Endothelial cell of umbilical vein (primary cell): ENCODE results near the gene FAM222A. TPM values are rescaled to one million over a fixed set of nuclear protein-coding genes. Genes with fewer than 3 reads are reported as not detected.

Source experiments
- BruUV-seq: library from RNA; stranded (reverse); fragments of 400-500 nt; replicated peaks from 2 replicates; lab custom pipeline; 2021; lab: Mats Ljungman, UMichigan
- CTCF ChIA-PET: fragments of 300-600, 350-600 bp; sonication (Branson Sonifier 250); formaldehyde crosslinking; loops from one replicate; lab custom pipeline; 2021; ENCODE audit warnings: antibody characterized with exemption, inconsistent platforms; lab: Charles Lee
- POLR2A ChIA-PET: fragments of 300-600, 350-600 bp; sonication (Branson Sonifier 250); formaldehyde crosslinking; loops from one replicate; lab custom pipeline; 2021; ENCODE audit warnings: antibody characterized with exemption, inconsistent platforms; lab: Charles Lee
- DNase-seq: peaks from one replicate; pipeline ENCODE4 v3.0.0-alpha.2; 2011; ENCODE audit warnings: low read depth, low spot score
- FAIRE-seq: peaks from 2 replicates; lab custom pipeline; 2011; peaks lifted over from hg19 to GRCh38; lab: Jason Lieb, UNC
- H2AFZ ChIP-seq: 2 replicates; pipeline ENCODE4 v1.6.0; 2012; ENCODE audit warnings: low read depth, low read length, control low read depth, inconsistent platforms
- H3K27ac ChIP-seq: 2 replicates; pipeline ENCODE4 v1.5.1; 2011; ENCODE audit warnings: low read depth, mild to moderate bottlenecking, control low read depth, low read length, moderate library complexity; ENCODE audit not compliant: insufficient read depth
- H3K27me3 ChIP-seq, 2 experiments: 2 replicates each; pipeline versions ENCODE4 v1.6.0 to v1.6.1; 2011; ENCODE audit warnings: low read length in 2 of 2, mixed read lengths in 1 of 2; ENCODE audit not compliant: control insufficient read depth in 2 of 2, insufficient read depth in 2 of 2
- H3K36me3 ChIP-seq, 2 experiments: 2 replicates in 1 of 2; 3 replicates in 1 of 2; pipeline ENCODE4 v1.5.1; 2011; ENCODE audit warnings: low read length in 2 of 2, mild to moderate bottlenecking in 1 of 2, moderate library complexity in 1 of 2; ENCODE audit not compliant: control insufficient read depth in 2 of 2, insufficient read depth in 2 of 2; ENCODE audit errors: extremely low read depth in 1 of 2
- H3K4me1 ChIP-seq: 3 replicates; pipeline ENCODE4 v1.5.1; 2011; ENCODE audit warnings: mild to moderate bottlenecking, low read length; ENCODE audit not compliant: control insufficient read depth, insufficient read depth; ENCODE audit errors: extremely low read depth
- H3K4me2 ChIP-seq: 2 replicates; pipeline ENCODE4 v1.6.1; 2011; ENCODE audit warnings: low read length, control low read depth, mixed read lengths; ENCODE audit not compliant: insufficient read depth
- H3K4me3 ChIP-seq, 3 experiments: fragments of 200-600 bp in 1 of 3; sonication (generic), shearing (Covaris generic) in 1 of 3; replicated peaks in 1 of 3; 2 replicates each; pipeline ENCODE4 v1.5.1; 2011 to 2016; ENCODE audit warnings: control low read depth in 3 of 3, low read length in 3 of 3, mild to moderate bottlenecking in 2 of 3, inconsistent platforms in 1 of 3, low read depth in 1 of 3, moderate library complexity in 1 of 3; ENCODE audit not compliant: insufficient read depth in 1 of 3
- H3K79me2 ChIP-seq: 2 replicates; pipeline ENCODE4 v1.6.0; 2012; ENCODE audit warnings: low read length, inconsistent platforms; ENCODE audit not compliant: control insufficient read depth, insufficient read depth
- H3K9ac ChIP-seq: replicated peaks from 2 replicates; pipeline ENCODE3; 2011; ENCODE audit warnings: low read length, control low read depth; ENCODE audit not compliant: insufficient read depth; ENCODE audit errors: extremely low read depth
- H3K9me1 ChIP-seq: replicated peaks from 3 replicates; pipeline ENCODE4 v1.6.0; 2011; ENCODE audit warnings: mild to moderate bottlenecking, low read length; ENCODE audit not compliant: control insufficient read depth, insufficient read depth; ENCODE audit errors: extremely low read depth
- H3K9me3 ChIP-seq: replicated peaks from 2 replicates; pipeline ENCODE4 v1.5.1; 2012; ENCODE audit warnings: low read length, inconsistent platforms; ENCODE audit not compliant: control insufficient read depth, insufficient read depth
- H4K20me1 ChIP-seq: replicated peaks from 2 replicates; pipeline ENCODE3; 2011; ENCODE audit warnings: mild to moderate bottlenecking, low read length; ENCODE audit not compliant: control insufficient read depth, insufficient read depth; ENCODE audit errors: extremely low read depth
- CTCF ChIP-seq, 2 donors: IDR thresholded peaks; 1 replicate in 1 of 2; 2 replicates in 1 of 2; pipeline ENCODE4 v1.5.1; 2011; ENCODE audit warnings: low read length in 2 of 2, mild to moderate bottlenecking in 2 of 2, moderate library complexity in 2 of 2, control low read depth in 1 of 2, inconsistent platforms in 1 of 2, low read depth in 1 of 2; ENCODE audit not compliant: insufficient read depth in 1 of 2; ENCODE audit errors: extremely low read depth in 1 of 2
- EZH2 ChIP-seq: IDR thresholded peaks from 2 replicates; pipeline ENCODE4 v1.6.1; 2012; ENCODE audit warnings: borderline replicate concordance, low read depth, mild to moderate bottlenecking, moderate library complexity, low read length, inconsistent platforms; ENCODE audit not compliant: severe bottlenecking
- FOS ChIP-seq: IDR thresholded peaks from 2 replicates; pipeline ENCODE4 v1.6.1; 2011; ENCODE audit warnings: mild to moderate bottlenecking, low read length, moderate library complexity, borderline replicate concordance; ENCODE audit not compliant: insufficient read depth
- GATA2 ChIP-seq: IDR thresholded peaks from 2 replicates; pipeline ENCODE4 v1.7.0; 2011; ENCODE audit warnings: low read depth, mild to moderate bottlenecking, moderate library complexity, mixed read lengths, low read length; ENCODE audit not compliant: insufficient read length, insufficient read depth
- JUN ChIP-seq: IDR thresholded peaks from 2 replicates; pipeline ENCODE4 v1.6.1; 2011; ENCODE audit warnings: borderline replicate concordance, low read depth; ENCODE audit not compliant: insufficient read length, insufficient read depth
- MAX ChIP-seq: IDR thresholded peaks from 2 replicates; pipeline ENCODE4 v1.6.1; 2011; ENCODE audit not compliant: insufficient read depth, insufficient read length
- MYC ChIP-seq: IDR thresholded peaks from one replicate; pipeline ENCODE4 v1.6.1; 2011; ENCODE audit warnings: mild to moderate bottlenecking, low read depth, low read length
- POLR2A ChIP-seq: IDR thresholded peaks from 2 replicates; pipeline ENCODE4 v1.6.1; 2012; ENCODE audit warnings: low read depth, mild to moderate bottlenecking, control low read depth, low read length
- POLR2AphosphoS5 ChIP-seq: IDR thresholded peaks from 2 replicates; pipeline ENCODE4 v1.6.1; 2012; ENCODE audit warnings: low read depth, mild to moderate bottlenecking, control low read depth, low read length, moderate library complexity; ENCODE audit not compliant: insufficient read depth
- dilution Hi-C: fragments of 300-500 bp; cut with MboI; formaldehyde crosslinking; loops from one replicate; pipeline ENCODE4 v1.15.0; 2019; ENCODE audit warnings: low sequenced_read_pairs; ENCODE audit not compliant: extremely low pct_ligation_motif_present
- intact Hi-C: fragments of 100-400 bp; cut with micrococcal nuclease; formaldehyde crosslinking; loops from one replicate; pipeline ENCODE4 v1.10.0; 2022
- polyA plus RNA-seq, 4 experiments: library from polyadenylated mRNA; depleted of rRNA in 3 of 4; stranded (reverse) in 3 of 4; unstranded in 1 of 4; fragments of >200 nt; gene quantifications; 2 replicates each; pipeline versions ENCODE4 v1.2.1 to v1.2.3, GENCODE V29; 2011 to 2012; ENCODE audit warnings: missing spikeins in 1 of 4
- total RNA-seq: library from RNA; stranded (reverse); gene quantifications from 2 replicates; pipeline ENCODE4 v1.2.3, GENCODE V29; 2021

FAM222A gene
- total and polyA plus RNA-seq, 2 donors (not counting 3 experiments of a cell fraction or from before 2014, with no cell fraction given), result 0.62 to 1.7 TPM

GRCh38 chr12:109802828-109803227, 89.2 kb downstream of the FAM222A start:
- H3K4me1 ChIP-seq, result no peaks in the 10 kb centered on the region
- H2AFZ ChIP-seq, result no peak overlapping the region
- no peak for FAIRE-seq
- no peak overlapping the region for H3K4me2 ChIP-seq
- no peak overlapping the region for H3K4me3 ChIP-seq
- CTCF ChIA-PET, result interaction anchor here (6.1 kb wide), 1 partner anchor 42 kb away, joined by 159 read pairs; no protein-coding TSS in a partner anchor
- intact Hi-C loops (no loop called here), dilution Hi-C loops (no loop called here)
- no TSS peak for BruUV-seq
- no peak overlapping the region for H3K9ac ChIP-seq
- H3K9me3 ChIP-seq, result no peaks in the 10 kb centered on the region
- no peaks in the 10 kb centered on the region for H3K79me2 ChIP-seq
- no peak for DNase-seq
- H3K27ac ChIP-seq, result no peak overlapping the region
- TF ChIP-seq JUN, result no peak
- no peak for TF ChIP-seq EZH2
- TF ChIP-seq CTCF (IDR thresholded peaks at IDR 0.05; ENCODE audit: extremely low read depth in 1 of 2, insufficient read depth in 1 of 2, low read depth in 1 of 2, low read length in 2 of 2), result no peak
- TF ChIP-seq GATA2, result no peak
- TF ChIP-seq POLR2A, result no peak
- no peak for TF ChIP-seq MAX
- no peak for TF ChIP-seq FOS
- no peak for TF ChIP-seq POLR2AphosphoS5
- TF ChIP-seq MYC, result no peak
- POLR2A ChIA-PET, result no interaction called here
- H3K9me1 ChIP-seq, result no peaks in the 10 kb centered on the region
- no peaks in the 10 kb centered on the region for H4K20me1 ChIP-seq
- H3K36me3 ChIP-seq, result peaks cover 0 to 2% of the 10 kb centered on the region in 2 experiments
- H3K27me3 ChIP-seq, result no peaks in the 10 kb centered on the region
